SJCRH30 (cell line): Measurements from ENCODE around the gene DISC1. TPM values are rescaled to one million over a fixed set of nuclear protein-coding genes. Genes with fewer than 3 reads are reported as not detected.
A peak's percentile ranks its signal among the peaks of the same experiment; 100 is the strongest.
"Not testable (repeated sequence)": the region's sequence is repeated elsewhere in the genome, so short reads cannot be mapped to it uniquely, and the experiment has no call there.

Experiments
- DNase-seq, 2 experiments: peaks; one replicate each; pipeline ENCODE4 v3.0.0-alpha.2; 2015 to 2020
- H3K27ac ChIP-seq: fragments of 250-450 bp; sonication (Bioruptor Pico); 2 replicates; pipeline ENCODE4 v1.5.1; 2020; ENCODE audit warnings: mild to moderate bottlenecking, moderate library complexity
- H3K27me3 ChIP-seq: fragments of 250-450 bp; sonication (Bioruptor Pico); 2 replicates; pipeline ENCODE4 v1.5.1; 2020; ENCODE audit warnings: mild to moderate bottlenecking, moderate library complexity
- H3K36me3 ChIP-seq: fragments of 250-450 bp; sonication (Bioruptor Pico); 2 replicates; pipeline ENCODE4 v1.5.1; 2020; ENCODE audit warnings: mild to moderate bottlenecking, moderate library complexity
- H3K4me1 ChIP-seq: fragments of 250-450 bp; sonication (Bioruptor Pico); 2 replicates; pipeline ENCODE4 v1.5.1; 2020; ENCODE audit warnings: mild to moderate bottlenecking, moderate library complexity
- H3K4me3 ChIP-seq: fragments of 250-450 bp; sonication (Bioruptor Pico); 2 replicates; pipeline ENCODE4 v1.5.1; 2020; ENCODE audit warnings: mild to moderate bottlenecking, moderate library complexity
- H3K9me3 ChIP-seq: fragments of 250-450 bp; sonication (Bioruptor Pico); replicated peaks from 2 replicates; pipeline ENCODE4 v1.5.1; 2020; ENCODE audit warnings: mild to moderate bottlenecking, moderate library complexity
- total RNA-seq: library from RNA; depleted of rRNA; stranded (reverse); fragments of >200 nt; shearing (Covaris generic); gene quantifications from 2 replicates; pipeline ENCODE4 v1.2.3, GENCODE V29; 2014

DISC1 gene
- total RNA-seq, 1 experiment from 2014 or later, result 5.3 TPM

GRCh38 chr1:231778009-231778719, 151.6 kb downstream of the DISC1 start:
- DNase-seq, result peak; percentile 17 to 51
- H3K27ac ChIP-seq, result no peak overlapping the region

GRCh38 chr1:231779081-231779480, 152.5 kb downstream of the DISC1 start:
- H3K27ac ChIP-seq, result no peak overlapping the region
- no peak for DNase-seq

More at GRCh38 chr1:231778009-231778719, 151.6 kb downstream of the DISC1 start:
- Histone ChIP-seq H3K27me3 (no peaks in the 10 kb centered on the region), H3K4me1 (no peaks in the 10 kb centered on the region), H3K4me3 (no peak overlapping the region), H3K9me3 (no peaks in the 10 kb centered on the region), H3K36me3 (no peaks in the 10 kb centered on the region)

GRCh38 chr1:231781892-231782291, 155.3 kb downstream of the DISC1 start:
- no peaks in the 10 kb centered on the region for H3K4me1 ChIP-seq
- no peak for DNase-seq
- H3K9me3 ChIP-seq, result no peaks in the 10 kb centered on the region
- no peak overlapping the region for H3K4me3 ChIP-seq
- no peaks in the 10 kb centered on the region for H3K27me3 ChIP-seq
- no peak overlapping the region for H3K27ac ChIP-seq
- H3K36me3 ChIP-seq, result no peaks in the 10 kb centered on the region

More at GRCh38 chr1:231779081-231779480, 152.5 kb downstream of the DISC1 start:
- Histone ChIP-seq H3K4me3 (no peak overlapping the region), H3K9me3 (no peaks in the 10 kb centered on the region), H3K4me1 (no peaks in the 10 kb centered on the region), H3K27me3 (no peaks in the 10 kb centered on the region), H3K36me3 (no peaks in the 10 kb centered on the region)

- H3K27ac ChIP-seq, H3K36me3 ChIP-seq, H3K9me3 ChIP-seq, H3K4me3 ChIP-seq, H3K4me1 ChIP-seq, DNase-seq, H3K27me3 ChIP-seq: not testable (repeated sequence)
These were observed 158.5 kb downstream of the DISC1 start for GRCh38 chr1:231785073-231785472.

- Histone ChIP-seq H3K9me3 (no peaks in the 10 kb centered on the region), H3K4me1 (0 out of 2 replicates have a peak, but pooled peaks cover 5% of the 10 kb centered on the region), H3K27ac (no peak overlapping the region), H3K36me3 (no peaks in the 10 kb centered on the region), H3K27me3 (no peaks in the 10 kb centered on the region), H3K4me3 (no peak overlapping the region)
- no peak for DNase-seq
These were observed 159.5 kb downstream of the DISC1 start for GRCh38 chr1:231786126-231786525.

GRCh38 chr1:231792634-231793033, 166.0 kb downstream of the DISC1 start:
- Histone ChIP-seq H3K27me3 (no peaks in the 10 kb centered on the region), H3K4me3 (no peak overlapping the region), H3K36me3 (no peaks in the 10 kb centered on the region), H3K4me1 (0 out of 2 replicates have a peak, but pooled peaks cover 5% of the 10 kb centered on the region), H3K27ac (no peak overlapping the region), H3K9me3 (no peaks in the 10 kb centered on the region)
- no peak for DNase-seq

- Histone ChIP-seq H3K4me3 (no peak overlapping the region), H3K27me3 (no peaks in the 10 kb centered on the region), H3K36me3 (no peaks in the 10 kb centered on the region), H3K27ac (no peak overlapping the region), H3K9me3 (no peaks in the 10 kb centered on the region), H3K4me1 (no peaks in the 10 kb centered on the region)
- DNase-seq, result no peak
These were observed 167.3 kb downstream of the DISC1 start for GRCh38 chr1:231793893-231794292.

GRCh38 chr1:231796141-231796540, 169.6 kb downstream of the DISC1 start:
- no peaks in the 10 kb centered on the region for H3K4me1 ChIP-seq
- no peaks in the 10 kb centered on the region for H3K36me3 ChIP-seq
- no peaks in the 10 kb centered on the region for H3K9me3 ChIP-seq
- DNase-seq, result no peak
- no peak overlapping the region for H3K27ac ChIP-seq
- no peaks in the 10 kb centered on the region for H3K27me3 ChIP-seq
- no peak overlapping the region for H3K4me3 ChIP-seq

GRCh38 chr1:231799363-231799986, 172.9 kb downstream of the DISC1 start:
- no peaks in the 10 kb centered on the region for H3K4me1 ChIP-seq
- H3K4me3 ChIP-seq, result no peak overlapping the region
- H3K27me3 ChIP-seq, result no peaks in the 10 kb centered on the region
- H3K36me3 ChIP-seq, result no peaks in the 10 kb centered on the region
- H3K27ac ChIP-seq, result no peak overlapping the region
- DNase-seq, result peak in 1 of 2 experiments; percentile 11
- H3K9me3 ChIP-seq, result no peaks in the 10 kb centered on the region

- no peak for DNase-seq
- Histone ChIP-seq H3K27ac (no peak overlapping the region), H3K27me3 (no peaks in the 10 kb centered on the region)
These were observed 173.5 kb downstream of the DISC1 start for GRCh38 chr1:231800108-231800507.

GRCh38 chr1:231801042-231801585, 174.5 kb downstream of the DISC1 start:
- DNase-seq, result no peak
- Histone ChIP-seq H3K4me1 (no peaks in the 10 kb centered on the region), H3K9me3 (no peaks in the 10 kb centered on the region), H3K27me3 (no peaks in the 10 kb centered on the region), H3K27ac (no peak overlapping the region), H3K36me3 (no peaks in the 10 kb centered on the region), H3K4me3 (no peak overlapping the region)

More at GRCh38 chr1:231800108-231800507, 173.5 kb downstream of the DISC1 start:
- Histone ChIP-seq H3K4me3 (no peak overlapping the region), H3K9me3 (no peaks in the 10 kb centered on the region), H3K4me1 (no peaks in the 10 kb centered on the region), H3K36me3 (no peaks in the 10 kb centered on the region)

GRCh38 chr1:231803353-231803752, 176.8 kb downstream of the DISC1 start:
- Histone ChIP-seq H3K4me1 (no peaks in the 10 kb centered on the region), H3K27ac (no peak overlapping the region), H3K4me3 (no peak overlapping the region), H3K9me3 (no peaks in the 10 kb centered on the region), H3K36me3 (no peaks in the 10 kb centered on the region), H3K27me3 (no peaks in the 10 kb centered on the region)
- no peak for DNase-seq

- no peaks in the 10 kb centered on the region for H3K9me3 ChIP-seq
- no peaks in the 10 kb centered on the region for H3K27me3 ChIP-seq
- no peak overlapping the region for H3K4me3 ChIP-seq
- H3K4me1 ChIP-seq, result peaks cover 9% of the 10 kb centered on the region
- DNase-seq, result peak; percentile 56 to 71
- H3K27ac ChIP-seq, result no peak overlapping the region
- H3K36me3 ChIP-seq, result no peaks in the 10 kb centered on the region
These were observed 180.3 kb downstream of the DISC1 start for GRCh38 chr1:231806623-231807495.

- Histone ChIP-seq H3K36me3 (no peaks in the 10 kb centered on the region), H3K27ac (no peak overlapping the region), H3K9me3 (no peaks in the 10 kb centered on the region), H3K4me1 (peaks cover 9% of the 10 kb centered on the region), H3K27me3 (no peaks in the 10 kb centered on the region), H3K4me3 (no peak overlapping the region)
- peak in 1 of 2 experiments; percentile 17 for DNase-seq
These were observed 181.0 kb downstream of the DISC1 start for GRCh38 chr1:231807541-231807940.

- H3K27ac ChIP-seq, result no peak overlapping the region
- no peak overlapping the region for H3K4me3 ChIP-seq
- H3K9me3 ChIP-seq, result no peaks in the 10 kb centered on the region
- H3K27me3 ChIP-seq, result no peaks in the 10 kb centered on the region
- H3K4me1 ChIP-seq, result peaks cover 9% of the 10 kb centered on the region
- H3K36me3 ChIP-seq, result no peaks in the 10 kb centered on the region
- DNase-seq, result no peak
These were observed 181.5 kb downstream of the DISC1 start for GRCh38 chr1:231808116-231808515.
